GM12878 (cell line): ENCODE results near the gene ASTL. TPM values are rescaled to one million over a fixed set of nuclear protein-coding genes. Genes with fewer than 3 reads are reported as not detected.

Experiments
- ATAC-seq: fragments of 200-7000 bp; cut with Tn5 transposase; 3 replicates; pipeline ENCODE4 v1.9.1; 2020; ENCODE audit warnings: mild to moderate bottlenecking, moderate library complexity
- BruUV-seq: library from RNA; stranded (reverse); fragments of 400-500 nt; replicated peaks from 2 replicates; lab custom pipeline; 2021; lab: Mats Ljungman, UMichigan
- CTCF ChIA-PET: fragments of 300-600 bp; sonication (Branson Sonifier 250); formaldehyde crosslinking; extraction: SDS; loops from one replicate; lab custom pipeline; 2021; ENCODE audit warnings: inconsistent platforms; lab: Yijun Ruan, JAX
- POLR2A ChIA-PET: fragments of 350-600 bp; formaldehyde crosslinking; extraction: SDS; loops from one replicate; lab custom pipeline; 2021; ENCODE audit warnings: inconsistent platforms; lab: Charles Lee
- RAD21 ChIA-PET: fragments of 300-600 bp; sonication (Branson Sonifier 250); formaldehyde crosslinking; loops from one replicate; lab custom pipeline; 2023; ENCODE audit warnings: antibody characterized with exemption; ENCODE audit not compliant: unreplicated experiment; lab: Charles Lee
- SMC1A ChIA-PET: fragments of 300-600 bp; sonication (Branson Sonifier 250); formaldehyde crosslinking; loops from one replicate; lab custom pipeline; 2023; ENCODE audit not compliant: unreplicated experiment, uncharacterized antibody; lab: Charles Lee
- DNase-seq: peaks from one replicate; pipeline ENCODE4 v3.0.0-alpha.2; 2011; ENCODE audit warnings: low read depth, low spot score
- FAIRE-seq: peaks from 3 replicates; lab custom pipeline; 2011; peaks lifted over from hg19 to GRCh38; lab: Jason Lieb, UNC
- H2AFZ ChIP-seq: 2 replicates; pipeline ENCODE4 v1.6.0; 2011; ENCODE audit warnings: low read depth, low read length, control low read depth; ENCODE audit not compliant: control insufficient read depth
- H3K27ac ChIP-seq: 2 replicates; pipeline ENCODE4 v1.5.1; 2011; ENCODE audit warnings: control low read depth; ENCODE audit not compliant: control insufficient read depth, insufficient read depth
- H3K27me3 ChIP-seq, 2 experiments: replicated peaks in 1 of 2; 2 replicates each; pipeline versions ENCODE4 v1.6.0 to v1.6.1; 2011; ENCODE audit warnings: low read length in 1 of 2; ENCODE audit not compliant: control insufficient read depth in 2 of 2, insufficient read depth in 2 of 2
- H3K36me3 ChIP-seq, 2 experiments: 2 replicates each; pipeline ENCODE4 v1.5.1; 2011; ENCODE audit warnings: low read length in 1 of 2; ENCODE audit not compliant: control insufficient read depth in 2 of 2, insufficient read depth in 2 of 2
- H3K4me1 ChIP-seq: 2 replicates; pipeline ENCODE4 v1.6.1; 2011; ENCODE audit warnings: mild to moderate bottlenecking, low read length, moderate library complexity, mixed read lengths; ENCODE audit not compliant: control insufficient read depth, insufficient read depth
- H3K4me2 ChIP-seq: 2 replicates; pipeline ENCODE4 v1.6.0; 2011; ENCODE audit warnings: control low read depth; ENCODE audit not compliant: control insufficient read depth, insufficient read depth
- H3K4me3 ChIP-seq: fragments of 200-600 bp; sonication (generic); 2 replicates; pipeline ENCODE4 v1.5.1; 2016
- H3K79me2 ChIP-seq: 2 replicates; pipeline ENCODE4 v1.6.0; 2011; ENCODE audit warnings: low read length; ENCODE audit not compliant: control insufficient read depth, insufficient read depth
- H3K9ac ChIP-seq: 2 replicates; pipeline ENCODE4 v1.8.0; 2011; ENCODE audit warnings: low read length, control low read depth, mixed read lengths; ENCODE audit not compliant: control insufficient read depth, insufficient read depth
- H3K9me3 ChIP-seq: replicated peaks from 3 replicates; pipeline ENCODE4 v1.5.1; 2011; ENCODE audit warnings: mild to moderate bottlenecking, low read length; ENCODE audit not compliant: control insufficient read depth, insufficient read depth
- H4K20me1 ChIP-seq: 2 replicates; pipeline ENCODE4 v1.6.0; 2011; ENCODE audit not compliant: control insufficient read depth, insufficient read depth
- EGR1 ChIP-seq, 2 experiments: IDR thresholded peaks; 1 replicate in 1 of 2; 2 replicates in 1 of 2; pipeline ENCODE4 v1.6.1; 2011 to 2012; ENCODE audit warnings: low read depth in 2 of 2, low read length in 2 of 2, borderline replicate concordance in 1 of 2, mild to moderate bottlenecking in 1 of 2, moderate library complexity in 1 of 2
- ETV6 ChIP-seq, 2 experiments: fragments of 450-650 bp in 1 of 2; IDR thresholded peaks in 1 of 2; conservative IDR thresholded peaks in 1 of 2; 2 replicates each; pipeline ENCODE4 v1.6.1; 2014; ENCODE audit warnings: antibody characterized with exemption in 1 of 2, borderline replicate concordance in 1 of 2, low read depth in 1 of 2, mild to moderate bottlenecking in 1 of 2, moderate library complexity in 1 of 2
- HDGF ChIP-seq: fragments of 450-650 bp; IDR thresholded peaks from 2 replicates; pipeline ENCODE4 v1.6.1; 2016; ENCODE audit warnings: antibody characterized with exemption
- HSF1 ChIP-seq: fragments of 150-350 bp; IDR thresholded peaks from 2 replicates; pipeline ENCODE4 v1.6.1; 2014; ENCODE audit warnings: mild to moderate bottlenecking, low read depth, low read length
- IRF3 ChIP-seq: fragments of 450-650 bp; IDR thresholded peaks from 2 replicates; pipeline ENCODE4 v1.6.1; 2014; ENCODE audit warnings: mild to moderate bottlenecking
- MYC ChIP-seq: IDR thresholded peaks from 2 replicates; pipeline ENCODE4 v1.6.1; 2011; ENCODE audit warnings: mild to moderate bottlenecking, low read length, moderate library complexity, inconsistent platforms; ENCODE audit not compliant: insufficient read depth, insufficient replicate concordance, insufficient read length, severe bottlenecking
- PKNOX1 ChIP-seq: fragments of 450-650 bp; IDR thresholded peaks from 2 replicates; pipeline ENCODE4 v1.6.1; 2016; ENCODE audit warnings: mild to moderate bottlenecking
- YY1 ChIP-seq: IDR thresholded peaks from 2 replicates; pipeline ENCODE4 v1.6.1; 2011; ENCODE audit warnings: low read depth, mild to moderate bottlenecking, low read length
- ZBTB4 ChIP-seq: fragments of 450-650 bp; formaldehyde crosslinking; IDR thresholded peaks from 2 replicates; pipeline ENCODE4 v1.4.0; 2022; ENCODE audit warnings: mild to moderate bottlenecking, moderate library complexity
- ZNF24 ChIP-seq: fragments of 450-650 bp; IDR thresholded peaks from 2 replicates; pipeline ENCODE4 v1.6.1; 2017; ENCODE audit warnings: antibody characterized with exemption, mild to moderate bottlenecking
- ZNF622 ChIP-seq: fragments of 450-650 bp; IDR thresholded peaks from 2 replicates; pipeline ENCODE4 v1.6.1; 2017; ENCODE audit warnings: mild to moderate bottlenecking, inconsistent platforms
- WGBS: methylation state at CpG from one replicate; pipeline ENCODE4 v1.1.6; 2016; ENCODE audit warnings: low lambda C conversion rate; ENCODE audit not compliant: insufficient replicate concordance, insufficient coverage; ENCODE audit errors: missing lambda C conversion rate; 5-methylcytosine and 5-hydroxymethylcytosine counted together
- in situ Hi-C: fragments of 300-500 bp; cut with MboI; formaldehyde crosslinking; loops from 9 replicates; pipeline ENCODE4 v1.14.3; 2018; ENCODE audit warnings: mixed read lengths
- intact Hi-C: fragments of 100-400 bp; cut with micrococcal nuclease; formaldehyde crosslinking; loops from one replicate; pipeline ENCODE4 v1.14.2; 2022; ENCODE audit not compliant: unreplicated experiment
- polyA plus RNA-seq, 11 experiments: library from polyadenylated mRNA; depleted of rRNA in 4 of 11; unstranded in 6 of 11; stranded (reverse) in 5 of 11; fragments of >200 nt; fragmentation: Nextera tagmentation in 4 of 11; fragmentation: Illumina TruSeq in 1 of 11; extraction: Ambion mirVana in 4 of 11; extraction: Trizol in 1 of 11; gene quantifications; 1 replicate in 1 of 11; 2 replicates in 10 of 11; pipeline versions ENCODE4 v1.2.1 to v1.2.3, GENCODE V29; 2011 to 2016; ENCODE audit warnings: inconsistent platforms in 2 of 11, missing spikeins in 2 of 11, low read depth in 1 of 11
- total RNA-seq, 4 experiments: library from RNA; depleted of rRNA in 3 of 4; stranded (reverse); fragments of >200 nt in 3 of 4; fragmentation: Illumina TruSeq in 1 of 4; extraction: Trizol in 1 of 4; gene quantifications; 2 replicates each; pipeline versions ENCODE4 v1.2.1 to v1.2.3, GENCODE V29; 2013 to 2021

The ASTL gene
- total and polyA plus RNA-seq, 10 of the 15 experiments (the other 5 are each of a cell fraction or from before 2014, with no cell fraction given) = 0.18 to 1.0 (median 0.38) TPM; not detected in 4

DNA sequence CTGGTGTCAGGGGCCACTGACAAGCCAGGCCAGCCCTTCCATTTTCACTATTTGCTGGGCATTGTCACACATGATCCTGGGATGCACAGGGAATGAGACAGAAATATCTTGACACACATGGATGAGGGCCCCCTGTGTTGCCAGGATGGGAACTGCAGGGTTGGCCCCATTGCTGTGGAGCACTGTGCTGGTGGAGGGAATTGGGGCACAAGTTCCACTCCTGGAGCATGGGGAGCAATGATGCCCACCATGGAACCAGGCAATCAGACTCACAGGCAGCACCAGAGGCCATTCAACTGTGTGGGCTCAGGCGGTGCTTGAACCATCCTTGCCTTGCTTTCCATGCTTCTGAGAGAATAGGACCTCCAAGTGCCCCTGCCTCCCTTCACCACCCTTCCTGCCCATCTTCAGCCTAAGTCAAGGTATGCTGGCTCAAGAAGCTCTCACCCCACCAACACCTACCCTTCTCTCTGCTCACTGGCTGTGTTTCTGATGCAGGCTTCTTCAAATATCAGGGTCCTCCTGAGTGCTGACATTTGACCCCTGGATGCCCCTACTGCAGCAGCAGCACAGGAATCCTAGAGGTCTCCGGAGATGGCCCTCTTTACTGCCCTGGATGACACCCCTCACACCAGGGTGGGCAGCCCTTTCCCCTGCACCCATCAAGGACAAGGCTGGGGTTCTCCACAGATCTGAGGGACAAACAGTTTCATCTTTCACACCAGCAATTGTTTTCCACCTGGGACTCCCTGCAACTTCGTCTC, 33.0 kb downstream of the ASTL start (continued):
- TF ChIP-seq ETV6 (conservative IDR thresholded peaks at IDR 0.05 in 1 of 2, IDR thresholded peaks at IDR 0.05 in 1 of 2; ENCODE audit: borderline replicate concordance in 1 of 2, low read depth in 1 of 2) (no peak), HDGF (no peak), MYC (no peak), ZBTB4 (no peak)

- Histone ChIP-seq H3K9ac (no peak overlapping the region), H3K27me3 (no peaks in the 10 kb centered on the region), H2AFZ (no peak overlapping the region), H3K9me3 (peaks cover 4% of the 10 kb centered on the region; the same call in 2 of the 3 replicates), H3K4me3 (no peak overlapping the region), H3K36me3 (no peaks in the 10 kb centered on the region), H3K4me2 (no peak overlapping the region), H4K20me1 (no peaks in the 10 kb centered on the region), H3K4me1 (no peaks in the 10 kb centered on the region), H3K27ac (no peak overlapping the region), H3K79me2 (no peaks in the 10 kb centered on the region)
- WGBS = 29% methylated on average over 5 of the region's 6 CpGs
- RAD21 ChIA-PET = no interaction called here
- intact Hi-C loops = no loop called here
- DNase-seq (no peak), FAIRE-seq (no peak), ATAC-seq (no peak)
- in situ Hi-C loops = no loop called here
- SMC1A ChIA-PET = no interaction called here
- no TSS peak for BruUV-seq
- POLR2A ChIA-PET = no interaction called here
- CTCF ChIA-PET = no interaction called here
- TF ChIP-seq PKNOX1 (no peak), EGR1 (IDR thresholded peaks at IDR 0.05; ENCODE audit: borderline replicate concordance in 1 of 2, low read depth in 2 of 2, low read length in 2 of 2) (no peak), IRF3 (no peak), ZNF622 (no peak), HSF1 (no peak), ZNF24 (no peak), YY1 (no peak)
Measured at GRCh38 chr2:96104487-96104861, 33.8 kb downstream of the ASTL start.
